Lower lobe of right lung (tissue), 2 donors: ENCODE measurements around the gene GRIK4. TPM values are rescaled to one million over a fixed set of nuclear protein-coding genes. Genes with fewer than 3 reads are reported as not detected.

Experiments
- ATAC-seq, 2 donors: fragments of 200-7000 bp; cut with Tn5 transposase; one replicate each; pipeline ENCODE4 v1.9.1; 2020 to 2022; ENCODE audit warnings: mild to moderate bottlenecking in 2 of 2, moderate library complexity in 2 of 2
- DNase-seq: peaks from one replicate; pipeline ENCODE4 v3.0.0-alpha.2; 2020
- H3K27ac ChIP-seq: fragments of 200-600 bp; one replicate; pipeline ENCODE4 v1.8.0; 2022
- H3K27me3 ChIP-seq: fragments of 200-600 bp; one replicate; pipeline ENCODE4 v1.8.0; 2022; ENCODE audit warnings: low read depth
- H3K36me3 ChIP-seq: fragments of 200-600 bp; one replicate; pipeline ENCODE4 v1.8.0; 2022; ENCODE audit warnings: mild to moderate bottlenecking
- H3K4me1 ChIP-seq: fragments of 200-600 bp; one replicate; pipeline ENCODE4 v1.8.0; 2022
- H3K4me3 ChIP-seq: fragments of 200-600 bp; one replicate; pipeline ENCODE4 v1.8.0; 2022; ENCODE audit warnings: mild to moderate bottlenecking
- H3K9me3 ChIP-seq: fragments of 200-600 bp; one replicate; pipeline ENCODE4 v1.8.0; 2022
- CTCF ChIP-seq: fragments of 200-600 bp; IDR thresholded peaks from one replicate; pipeline ENCODE4 v1.8.0; 2022; ENCODE audit warnings: antibody characterized with exemption, mild to moderate bottlenecking
- intact Hi-C: fragments of 100-400 bp; cut with DNase I; formaldehyde crosslinking; loops from one replicate; pipeline ENCODE4 v1.11.0; 2022
- total RNA-seq: library from RNA; stranded (reverse); fragmentation: NEBNext Ultra II Directional; extraction: Animal tissue kit (Norgen Biotek cat#: 25700); gene quantifications from one replicate; pipeline ENCODE4 v1.2.1, GENCODE V29; 2021
- donor health status: DM: no; HTN: yes; CAD: no; lungs with severe emphysema.

Gene GRIK4
- total RNA-seq, 1 donor from 2014 or later: 2.2 TPM

GRCh38 chr11:120704256-120704750 is 192.8 kb downstream of the GRIK4 start:
- TF ChIP-seq CTCF: no peak
- Histone ChIP-seq H3K9me3 (peaks cover 15% of the 10 kb centered on the region), H3K4me1 (no peaks in the 10 kb centered on the region), H3K27me3 (no peaks in the 10 kb centered on the region), H3K4me3 (no peak overlapping the region), H3K36me3 (no peaks in the 10 kb centered on the region), H3K27ac (no peak overlapping the region)
- intact Hi-C loops: no loop called here
- no peak for ATAC-seq
- no peak for DNase-seq

- Histone ChIP-seq H3K4me1 (peaks cover 12% of the 10 kb centered on the region), H3K36me3 (no peaks in the 10 kb centered on the region), H3K27ac (no peak overlapping the region), H3K27me3 (no peaks in the 10 kb centered on the region), H3K9me3 (peaks cover 15% of the 10 kb centered on the region), H3K4me3 (no peak overlapping the region)
- ATAC-seq: no peak
- TF ChIP-seq CTCF: no peak
- no peak for DNase-seq
- intact Hi-C loops: no loop called here
Observed at GRCh38 chr11:120706257-120706656, 194.7 kb downstream of the GRIK4 start.

GRCh38 chr11:120707098-120707497 is 195.6 kb downstream of the GRIK4 start:
- ATAC-seq: no peak
- no peak for TF ChIP-seq CTCF
- H3K9me3 ChIP-seq: peaks cover 15% of the 10 kb centered on the region
- H3K36me3 ChIP-seq: no peaks in the 10 kb centered on the region
- DNase-seq: no peak
- H3K4me3 ChIP-seq: no peak overlapping the region
- no peak overlapping the region for H3K27ac ChIP-seq
- intact Hi-C loops: no loop called here
- H3K4me1 ChIP-seq: peaks cover 12% of the 10 kb centered on the region
- no peaks in the 10 kb centered on the region for H3K27me3 ChIP-seq

- ATAC-seq (no peak), DNase-seq (no peak)
- no peak overlapping the region for H3K27ac ChIP-seq
- H3K36me3 ChIP-seq: no peaks in the 10 kb centered on the region
- H3K9me3 ChIP-seq: peaks cover 15% of the 10 kb centered on the region
- no peaks in the 10 kb centered on the region for H3K27me3 ChIP-seq
- intact Hi-C loops: no loop called here
- peaks cover 12% of the 10 kb centered on the region for H3K4me1 ChIP-seq
- H3K4me3 ChIP-seq: no peak overlapping the region
- no peak for TF ChIP-seq CTCF
Observed at GRCh38 chr11:120707663-120708062, 196.1 kb downstream of the GRIK4 start.

- H3K9me3 ChIP-seq: peaks cover 15% of the 10 kb centered on the region
- ATAC-seq (no peak), DNase-seq (no peak)
- intact Hi-C loops: no loop called here
- no peaks in the 10 kb centered on the region for H3K27me3 ChIP-seq
- TF ChIP-seq CTCF: no peak
- H3K4me3 ChIP-seq: no peak overlapping the region
- H3K4me1 ChIP-seq: peaks cover 12% of the 10 kb centered on the region
- H3K36me3 ChIP-seq: no peaks in the 10 kb centered on the region
- H3K27ac ChIP-seq: no peak overlapping the region
Observed at GRCh38 chr11:120708511-120709183, 197.1 kb downstream of the GRIK4 start.
